ENCODE data around the gene EMC8. TPM values are rescaled to one million over a fixed set of nuclear protein-coding genes. Genes with fewer than 3 reads are reported as not detected.

EMC8 gene
- polyA plus RNA-seq, 1 of the 3 experiments (the other 2 are of a cell fraction) = 45.9 TPM

- WGBS (ENCODE audit: low lambda C conversion rate) = 86% methylated on average over 10 of the region's 10 CpGs
- DNase-seq = no peak
- Histone ChIP-seq H3K4me3 (ENCODE audit: low read depth in 2 of 2, low read length in 1 of 2) (no peak overlapping the region), H3K9me2 (no peaks in the 10 kb centered on the region), H3K4me1 (ENCODE audit: control insufficient read depth in 1 of 2, insufficient read depth in 2 of 2, low read depth in 1 of 2, low read length in 1 of 2) (no peaks in the 10 kb centered on the region), H3K9ac (no peak overlapping the region), H3K27me3 (ENCODE audit: insufficient read depth) (no peaks in the 10 kb centered on the region), H2AFZ (ENCODE audit: low read depth) (no peak overlapping the region), H3K4me2 (no peak overlapping the region), H3K36me3 (replicated peaks in 1 of 2; ENCODE audit: control insufficient read depth in 1 of 2, insufficient read depth in 2 of 2, low read length in 1 of 2) (peaks cover 25 to 44% of the 10 kb centered on the region in 2 experiments), H3K27ac (ENCODE audit: low read depth in 2 of 2, low read length in 1 of 2) (no peak overlapping the region), H4K20me1 (ENCODE audit: insufficient read depth) (peaks cover 15% of the 10 kb centered on the region; the same call in 1 of the 2 replicates), H3K9me3 (no peaks in the 10 kb centered on the region), H3K79me2 (ENCODE audit: insufficient read depth) (peaks cover 18% of the 10 kb centered on the region; the same call in 1 of the 2 replicates), H3F3A (replicated peaks; ENCODE audit: insufficient read depth) (peaks cover 21% of the 10 kb centered on the region)
- ChIA-PET POLR2A (no interaction called here), CTCF (no interaction called here)
- TF ChIP-seq RCOR1 (IDR thresholded peaks at IDR 0.05; ENCODE audit: low read length) (no peak), TAF1 (IDR thresholded peaks at IDR 0.05; ENCODE audit: borderline replicate concordance, low read depth, low read length) (no peak), NRF1 (IDR thresholded peaks at IDR 0.05; ENCODE audit: low read depth, low read length) (no peak), CHD2 (IDR thresholded peaks at IDR 0.05; ENCODE audit: low read length, partially characterized antibody) (no peak), IRF3 (IDR thresholded peaks at IDR 0.05; ENCODE audit: low read depth, low read length) (no peak), FOSL2 (IDR thresholded peaks at IDR 0.05; ENCODE audit: borderline replicate concordance, low read depth) (no peak), NFIC (IDR thresholded peaks at IDR 0.05; ENCODE audit: borderline replicate concordance) (no peak), EP300 (IDR thresholded peaks at IDR 0.05; ENCODE audit: borderline replicate concordance in 1 of 2, low read depth in 1 of 2, low read length in 1 of 2) (no peak), YY1 (IDR thresholded peaks at IDR 0.05; ENCODE audit: low read depth) (no peak), MAX (IDR thresholded peaks at IDR 0.05; ENCODE audit: low read depth) (no peak), MEF2A (IDR thresholded peaks at IDR 0.05; ENCODE audit: borderline replicate concordance, low read depth) (no peak), TEAD4 (IDR thresholded peaks at IDR 0.05; ENCODE audit: borderline replicate concordance, insufficient read depth) (no peak), MXI1 (IDR thresholded peaks at IDR 0.05; ENCODE audit: low read depth, low read length) (no peak), SIN3A (IDR thresholded peaks at IDR 0.05; ENCODE audit: borderline replicate concordance, low read depth, low read length) (no peak), RAD21 (IDR thresholded peaks at IDR 0.05; ENCODE audit: low read length) (no peak), RXRA (IDR thresholded peaks at IDR 0.05; ENCODE audit: borderline replicate concordance, low read depth) (no peak)
These were observed 18.2 kb downstream of the EMC8 start for GRCh38 chr16:85781156-85781555.

GRCh38 chr16:85780281-85780680 lies 19.1 kb downstream of the EMC8 start:
- ChIA-PET CTCF (no interaction called here), POLR2A (no interaction called here)
- no peaks in the 10 kb centered on the region for H3K27me3 ChIP-seq (ENCODE audit: insufficient read depth)
- H3K9me2 ChIP-seq = no peaks in the 10 kb centered on the region
- no peak overlapping the region for H3K27ac ChIP-seq (ENCODE audit: low read depth in 2 of 2, low read length in 1 of 2)
- WGBS (ENCODE audit: low lambda C conversion rate) = 91% methylated on average over 20 of the region's 26 CpGs
- peaks cover 21% of the 10 kb centered on the region for H3F3A ChIP-seq (replicated peaks; ENCODE audit: insufficient read depth)
- peaks cover 10% of the 10 kb centered on the region; the same call in 1 of the 2 replicates for H3K79me2 ChIP-seq (ENCODE audit: insufficient read depth)
- no peak for TF ChIP-seq EZH2phosphoT487 (IDR thresholded peaks at IDR 0.05; ENCODE audit: borderline replicate concordance, low read depth)
- TF ChIP-seq MXI1 (IDR thresholded peaks at IDR 0.05; ENCODE audit: low read depth, low read length) = no peak
- no peak for TF ChIP-seq GATA2 (CRISPR knock-in tag; IDR thresholded peaks at IDR 0.05)
- TF ChIP-seq TAF1 (IDR thresholded peaks at IDR 0.05; ENCODE audit: borderline replicate concordance, low read depth, low read length) = no peak
- no peak for TF ChIP-seq NFIC (IDR thresholded peaks at IDR 0.05; ENCODE audit: borderline replicate concordance)
- no peak for TF ChIP-seq GABPA (IDR thresholded peaks at IDR 0.05; ENCODE audit: low read depth)
- TF ChIP-seq SMC3 (IDR thresholded peaks at IDR 0.05; ENCODE audit: low read depth, low read length) = no peak
- TF ChIP-seq FOSL2 (IDR thresholded peaks at IDR 0.05; ENCODE audit: borderline replicate concordance, low read depth) = no peak
- no peak for TF ChIP-seq FOXJ3 (CRISPR knock-in tag; IDR thresholded peaks at IDR 0.05)
- TF ChIP-seq RAD21 (IDR thresholded peaks at IDR 0.05; ENCODE audit: low read length) = no peak
- TF ChIP-seq ELF1 (IDR thresholded peaks at IDR 0.05) = no peak
- no peak for TF ChIP-seq EP300 (IDR thresholded peaks at IDR 0.05; ENCODE audit: borderline replicate concordance in 1 of 2, low read depth in 1 of 2, low read length in 1 of 2)
- no peak for TF ChIP-seq CHD2 (IDR thresholded peaks at IDR 0.05; ENCODE audit: low read length, partially characterized antibody)
- TF ChIP-seq MEF2A (IDR thresholded peaks at IDR 0.05; ENCODE audit: borderline replicate concordance, low read depth) = no peak
- TF ChIP-seq NRF1 (IDR thresholded peaks at IDR 0.05; ENCODE audit: low read depth, low read length) = no peak
- TF ChIP-seq IRF3 (IDR thresholded peaks at IDR 0.05; ENCODE audit: low read depth, low read length) = no peak
- TF ChIP-seq SIN3A (IDR thresholded peaks at IDR 0.05; ENCODE audit: borderline replicate concordance, low read depth, low read length) = no peak
- H2AFZ ChIP-seq (ENCODE audit: low read depth) = no peak overlapping the region
- no peaks in the 10 kb centered on the region for H3K4me1 ChIP-seq (ENCODE audit: control insufficient read depth in 1 of 2, insufficient read depth in 2 of 2, low read depth in 1 of 2, low read length in 1 of 2)
- no peak overlapping the region for H3K4me3 ChIP-seq (ENCODE audit: low read depth in 2 of 2, low read length in 1 of 2)
- DNase-seq = no peak
- 0 out of 2 replicates have a peak, but pooled peaks cover 7% of the 10 kb centered on the region for H4K20me1 ChIP-seq (ENCODE audit: insufficient read depth)
- no peak overlapping the region for H3K4me2 ChIP-seq
- no peak overlapping the region for H3K9ac ChIP-seq
- H3K9me3 ChIP-seq = no peaks in the 10 kb centered on the region
- H3K36me3 ChIP-seq (replicated peaks in 1 of 2; ENCODE audit: control insufficient read depth in 1 of 2, insufficient read depth in 2 of 2, low read length in 1 of 2) = peaks cover 19 to 38% of the 10 kb centered on the region in 2 experiments
